HEK293 (cell line): ENCODE data around the gene SRRM5.

ENCODE experiments used
- CTCF ChIA-PET: fragments of 350-600 bp; formaldehyde crosslinking; extraction: SDS; loops from one replicate; lab custom pipeline; 2021; ENCODE audit warnings: antibody characterized with exemption; lab: Yijun Ruan, JAX
- POLR2A ChIA-PET: fragments of 300-600 bp; formaldehyde crosslinking; extraction: SDS; loops from one replicate; lab custom pipeline; 2020; ENCODE audit warnings: antibody characterized with exemption, inconsistent platforms; lab: Yijun Ruan, JAX
- H3K27ac ChIP-seq: fragments of 200-500 bp; sonication (Bioruptor generic); 2 replicates; pipeline ENCODE4 v1.5.1; 2014; ENCODE audit warnings: low read depth, low read length, control low read depth, inconsistent platforms; ENCODE audit errors: extremely low read depth
- H3K36me3 ChIP-seq, 2 experiments: fragments of 200-500 bp in 1 of 2; sonication (Bioruptor generic) in 1 of 2; 1 replicate in 1 of 2; 2 replicates in 1 of 2; pipeline ENCODE4 v1.5.1; 2014 to 2017; ENCODE audit warnings: inconsistent platforms in 2 of 2, low read length in 2 of 2; ENCODE audit not compliant: control insufficient read depth in 2 of 2, insufficient read depth in 1 of 2
- H3K4me1 ChIP-seq: fragments of 200-500 bp; sonication (Bioruptor generic); 2 replicates; pipeline ENCODE4 v1.5.1; 2014; ENCODE audit warnings: mild to moderate bottlenecking, low read length, inconsistent platforms; ENCODE audit not compliant: control insufficient read depth, insufficient read depth
- H3K4me3 ChIP-seq: 2 replicates; pipeline ENCODE4 v1.5.1; 2011; ENCODE audit warnings: low read depth, mild to moderate bottlenecking, control low read depth, low read length, moderate library complexity
- H3K9me3 ChIP-seq: fragments of 200-500 bp; sonication (Bioruptor generic); 2 replicates; pipeline ENCODE4 v1.5.1; 2014; ENCODE audit warnings: low read depth, low read length, inconsistent platforms; ENCODE audit not compliant: control insufficient read depth, insufficient read depth
- BCL11A ChIP-seq: fragments of 450-650 bp; formaldehyde crosslinking; IDR thresholded peaks from 2 replicates; pipeline ENCODE4 v1.5.1; 2016; ENCODE audit warnings: low read depth, missing biosample characterization, missing genetic modification characterization
- ZBTB10 ChIP-seq: fragments of 450-650 bp; formaldehyde crosslinking; IDR thresholded peaks from 2 replicates; pipeline ENCODE4 v1.5.1; 2016; ENCODE audit warnings: missing biosample characterization, missing genetic modification characterization
- ZNF157 ChIP-seq: fragments of 450-650 bp; formaldehyde crosslinking; IDR thresholded peaks from 2 replicates; pipeline ENCODE4 v1.5.1; 2016; ENCODE audit warnings: missing biosample characterization, missing genetic modification characterization
- ZNF280C ChIP-seq: fragments of 450-650 bp; formaldehyde crosslinking; IDR thresholded peaks from 2 replicates; pipeline ENCODE4 v1.5.1; 2016; ENCODE audit warnings: missing biosample characterization, missing genetic modification characterization
- ZNF341 ChIP-seq: fragments of 450-650 bp; formaldehyde crosslinking; IDR thresholded peaks from 2 replicates; pipeline ENCODE4; 2016; ENCODE audit warnings: low read depth, missing biosample characterization, missing genetic modification characterization
- ZNF501 ChIP-seq: fragments of 450-650 bp; formaldehyde crosslinking; IDR thresholded peaks from 2 replicates; pipeline ENCODE4 v1.5.1; 2016; ENCODE audit warnings: missing biosample characterization, missing genetic modification characterization
- ZNF560 ChIP-seq: fragments of 450-650 bp; formaldehyde crosslinking; IDR thresholded peaks from 2 replicates; pipeline ENCODE4 v1.5.1; 2017; ENCODE audit warnings: missing biosample characterization, missing genetic modification characterization, borderline replicate concordance
- ZNF600 ChIP-seq: fragments of 450-650 bp; formaldehyde crosslinking; IDR thresholded peaks from 2 replicates; pipeline ENCODE4 v1.5.1; 2016; ENCODE audit warnings: missing biosample characterization, missing genetic modification characterization
- ZNF623 ChIP-seq: fragments of 450-650 bp; formaldehyde crosslinking; IDR thresholded peaks from 2 replicates; pipeline ENCODE4 v1.5.1; 2016; ENCODE audit warnings: missing biosample characterization, missing genetic modification characterization
- ZNF76 ChIP-seq: fragments of 450-650 bp; formaldehyde crosslinking; IDR thresholded peaks from 2 replicates; pipeline ENCODE4; 2016; ENCODE audit warnings: low read depth, missing biosample characterization, missing genetic modification characterization, borderline replicate concordance
- ZNF792 ChIP-seq: fragments of 450-650 bp; formaldehyde crosslinking; IDR thresholded peaks from 2 replicates; pipeline ENCODE4 v1.5.1; 2016; ENCODE audit warnings: missing biosample characterization, missing genetic modification characterization
- ZSCAN30 ChIP-seq: fragments of 450-650 bp; IDR thresholded peaks from 2 replicates; pipeline ENCODE4 v1.5.1; 2018; ENCODE audit warnings: missing biosample characterization, mild to moderate bottlenecking, missing genetic modification characterization, moderate library complexity
- TF ChIP-seq, protein P1 (sequence below): fragments of 450-650 bp; formaldehyde crosslinking; IDR thresholded peaks from 2 replicates; pipeline ENCODE4 v1.5.1; 2016; ENCODE audit warnings: missing biosample characterization, missing genetic modification characterization
- TF ChIP-seq, protein P2 (sequence below): fragments of 450-650 bp; formaldehyde crosslinking; IDR thresholded peaks from 2 replicates; pipeline ENCODE4 v1.5.1; 2016; ENCODE audit warnings: missing biosample characterization, missing genetic modification characterization

Gene SRRM5

GRCh38 chr19:43641333-43641732 lies 29.4 kb downstream of the SRRM5 start:
- TF ChIP-seq ZNF76 (tag by site-specific recombination): peak; percentile 91
- TF ChIP-seq ZNF623 (tag by site-specific recombination): no peak

GRCh38 chr19:43642531-43642930 lies 30.6 kb downstream of the SRRM5 start:
- Histone ChIP-seq H3K36me3 (peaks cover 0 to 5% of the 10 kb centered on the region in 2 experiments; a peak in 1 of 3 replicates), H3K4me1 (peaks cover 17% of the 10 kb centered on the region), H3K4me3 (no peak overlapping the region), H3K27ac (no peak overlapping the region), H3K9me3 (peaks cover 8% of the 10 kb centered on the region; the same call in 1 of the 2 replicates)
- CTCF ChIA-PET: interaction anchor here (0.7 to 4.5 kb wide), 4 partner anchors 10 to 26 kb away, joined by 3 to 27 read pairs (median 4); no protein-coding TSS in a partner anchor
- TF ChIP-seq ZNF76 (tag by site-specific recombination): peak; percentile 74; the same call in 1 of the 2 replicates
- TF ChIP-seq, protein P1, sequence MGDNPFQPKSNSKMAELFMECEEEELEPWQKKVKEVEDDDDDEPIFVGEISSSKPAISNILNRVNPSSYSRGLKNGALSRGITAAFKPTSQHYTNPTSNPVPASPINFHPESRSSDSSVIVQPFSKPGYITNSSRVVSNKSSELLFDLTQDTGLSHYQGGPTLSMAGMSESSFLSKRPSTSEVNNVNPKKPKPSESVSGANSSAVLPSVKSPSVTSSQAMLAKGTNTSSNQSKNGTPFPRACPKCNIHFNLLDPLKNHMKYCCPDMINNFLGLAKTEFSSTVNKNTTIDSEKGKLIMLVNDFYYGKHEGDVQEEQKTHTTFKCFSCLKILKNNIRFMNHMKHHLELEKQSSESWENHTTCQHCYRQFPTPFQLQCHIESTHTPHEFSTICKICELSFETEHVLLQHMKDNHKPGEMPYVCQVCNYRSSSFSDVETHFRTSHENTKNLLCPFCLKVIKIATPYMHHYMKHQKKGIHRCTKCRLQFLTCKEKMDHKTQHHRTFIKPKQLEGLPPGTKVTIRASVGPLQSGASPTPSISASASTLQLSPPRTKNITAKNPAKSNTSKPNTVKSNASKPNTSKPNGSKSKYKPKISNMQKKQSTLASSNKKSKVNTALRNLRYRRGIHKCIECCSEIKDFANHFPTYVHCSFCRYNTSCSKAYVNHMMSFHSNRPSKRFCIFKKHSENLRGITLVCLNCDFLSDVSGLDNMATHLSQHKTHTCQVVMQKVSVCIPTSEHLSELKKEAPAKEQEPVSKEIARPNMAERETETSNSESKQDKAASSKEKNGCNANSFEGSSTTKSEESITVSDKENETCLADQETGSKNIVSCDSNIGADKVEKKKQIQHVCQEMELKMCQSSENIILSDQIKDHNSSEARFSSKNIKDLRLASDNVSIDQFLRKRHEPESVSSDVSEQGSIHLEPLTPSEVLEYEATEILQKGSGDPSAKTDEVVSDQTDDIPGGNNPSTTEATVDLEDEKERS (tag by site-specific recombination): no peak
- POLR2A ChIA-PET: interaction anchor here (2.9 kb wide), 1 partner anchor 26 kb away, joined by 13 read pairs; no protein-coding TSS in a partner anchor

More at GRCh38 chr19:43641333-43641732, 29.4 kb downstream of the SRRM5 start:
- Histone ChIP-seq H3K27ac (no peak overlapping the region), H3K4me3 (no peak overlapping the region), H3K36me3 (peaks cover 0 to 5% of the 10 kb centered on the region in 2 experiments; a peak in 1 of 3 replicates), H3K4me1 (peaks cover 17% of the 10 kb centered on the region), H3K9me3 (peaks cover 5% of the 10 kb centered on the region; the same call in 1 of the 2 replicates)
- ChIA-PET CTCF (interaction anchor here (0.5 to 4.5 kb wide), 7 partner anchors 11 to 194 kb away, joined by 3 to 27 read pairs (median 4); no protein-coding TSS in a partner anchor), POLR2A (interaction anchor here (0.5 to 2.9 kb wide), 9 partner anchors 7 to 109 kb away, joined by 3 to 13 read pairs (median 4); partner anchors contain the start of genes IRGQ, ZNF428, ZNF575 and ZNF576)

DNA sequence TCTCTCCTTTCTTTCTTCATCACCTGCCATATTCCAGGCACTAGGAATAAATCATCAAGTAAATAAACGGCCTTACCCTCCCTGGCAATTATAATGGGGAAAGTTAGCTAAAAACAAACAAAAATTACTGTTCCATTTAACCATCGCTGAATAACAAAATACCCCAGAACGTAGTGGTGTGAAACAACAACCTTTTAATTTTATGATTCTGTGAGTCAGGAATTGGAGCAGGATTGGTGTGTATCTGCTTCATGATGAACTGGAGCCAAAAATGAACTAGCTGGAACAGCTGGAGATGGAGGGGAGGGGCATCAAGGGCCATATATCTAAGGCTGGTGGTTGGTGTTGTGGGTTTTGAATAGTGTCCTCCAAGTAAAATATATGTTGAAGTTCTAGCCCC lies 31.4 kb downstream of the SRRM5 start:
- ChIA-PET POLR2A (interaction anchor here (2.9 kb wide), 1 partner anchor 25 kb away, joined by 13 read pairs; no protein-coding TSS in a partner anchor), CTCF (interaction anchor here (1.2 to 4.5 kb wide), 3 partner anchors 9 to 25 kb away, joined by 3 to 27 read pairs (median 3); no protein-coding TSS in a partner anchor)
- H3K4me1 ChIP-seq: peaks cover 17% of the 10 kb centered on the region
- H3K27ac ChIP-seq: no peak overlapping the region
- H3K4me3 ChIP-seq: no peak overlapping the region
- H3K36me3 ChIP-seq: peaks cover 4 to 10% of the 10 kb centered on the region in 2 experiments; a peak in 2 of 3 replicates
- H3K9me3 ChIP-seq: peaks cover 8% of the 10 kb centered on the region; the same call in 1 of the 2 replicates
- TF ChIP-seq BCL11A (tag by site-specific recombination) (no peak), ZSCAN30 (tag by site-specific recombination) (no peak), ZNF341 (tag by site-specific recombination) (peak; percentile 57), ZBTB10 (tag by site-specific recombination) (no peak), ZNF560 (tag by site-specific recombination) (no peak), ZNF600 (0 out of 2 replicates have a peak, but pooled peaks have one; percentile 35), ZNF792 (tag by site-specific recombination) (no peak), ZNF157 (no peak), ZNF280C (tag by site-specific recombination) (no peak), ZNF501 (tag by site-specific recombination) (no peak), ZNF623 (tag by site-specific recombination) (no peak)
- TF ChIP-seq, protein P1 (tag by site-specific recombination): no peak
- TF ChIP-seq, protein P2, sequence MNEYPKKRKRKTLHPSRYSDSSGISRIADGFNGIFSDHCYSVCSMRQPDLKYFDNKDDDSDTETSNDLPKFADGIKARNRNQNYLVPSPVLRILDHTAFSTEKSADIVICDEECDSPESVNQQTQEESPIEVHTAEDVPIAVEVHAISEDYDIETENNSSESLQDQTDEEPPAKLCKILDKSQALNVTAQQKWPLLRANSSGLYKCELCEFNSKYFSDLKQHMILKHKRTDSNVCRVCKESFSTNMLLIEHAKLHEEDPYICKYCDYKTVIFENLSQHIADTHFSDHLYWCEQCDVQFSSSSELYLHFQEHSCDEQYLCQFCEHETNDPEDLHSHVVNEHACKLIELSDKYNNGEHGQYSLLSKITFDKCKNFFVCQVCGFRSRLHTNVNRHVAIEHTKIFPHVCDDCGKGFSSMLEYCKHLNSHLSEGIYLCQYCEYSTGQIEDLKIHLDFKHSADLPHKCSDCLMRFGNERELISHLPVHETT (tag by site-specific recombination): no peak
